Muscle of arm (tissue), 12 donors: ENCODE data around the gene CDH23. TPM values are rescaled to one million over a fixed set of nuclear protein-coding genes. Genes with fewer than 3 reads are reported as not detected.

ENCODE experiments used
- DNase-seq: peaks from one replicate; pipeline ENCODE4 v3.0.0-alpha.2; 2013
- polyA plus RNA-seq, 12 donors: library from polyadenylated mRNA; unstranded; fragments of 120-200 nt; gene quantifications; one replicate each; pipeline ENCODE4 v1.2.1, GENCODE V29; 2013; ENCODE audit not compliant: insufficient read length in 12 of 12

CDH23 gene
- polyA plus RNA-seq, 12 donors, result 2.9 to 7.4 (median 4.3) TPM; not detected in 1

DNA sequence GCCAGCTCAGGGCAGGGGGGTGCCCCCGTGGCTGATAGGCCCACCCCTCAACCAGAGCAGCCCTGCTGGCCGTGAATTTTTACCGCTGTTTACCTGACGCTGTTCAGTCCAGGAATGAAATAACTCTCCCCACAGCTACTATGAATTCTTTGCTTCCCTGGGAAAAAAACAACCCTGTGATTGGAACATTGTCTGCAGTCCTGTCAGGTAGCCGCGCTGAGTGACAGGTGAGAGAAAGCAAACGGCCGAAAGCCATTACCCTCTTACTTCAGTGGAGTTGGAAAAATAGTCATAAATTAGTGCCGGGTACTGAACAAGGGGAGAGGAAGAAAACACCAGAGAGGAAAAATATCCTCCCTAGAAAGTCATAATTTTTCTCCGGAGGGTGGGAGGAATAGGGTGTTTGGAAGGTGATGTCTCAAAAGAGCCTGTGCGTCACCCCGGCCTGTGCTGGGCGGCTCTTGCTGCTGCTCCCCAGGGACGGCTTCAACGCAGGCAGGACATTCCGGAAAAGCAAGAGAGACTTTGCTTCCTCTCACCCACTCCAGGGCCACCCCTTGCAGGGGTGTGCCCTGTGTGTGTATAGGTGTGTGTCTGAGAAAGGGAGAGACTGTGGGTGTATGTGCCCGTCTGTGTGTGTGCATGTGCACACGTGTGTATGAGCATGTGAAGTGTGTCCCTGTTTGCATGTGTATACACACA, 69.0 kb downstream of the CDH23 start:
- no peak for DNase-seq

DNA sequence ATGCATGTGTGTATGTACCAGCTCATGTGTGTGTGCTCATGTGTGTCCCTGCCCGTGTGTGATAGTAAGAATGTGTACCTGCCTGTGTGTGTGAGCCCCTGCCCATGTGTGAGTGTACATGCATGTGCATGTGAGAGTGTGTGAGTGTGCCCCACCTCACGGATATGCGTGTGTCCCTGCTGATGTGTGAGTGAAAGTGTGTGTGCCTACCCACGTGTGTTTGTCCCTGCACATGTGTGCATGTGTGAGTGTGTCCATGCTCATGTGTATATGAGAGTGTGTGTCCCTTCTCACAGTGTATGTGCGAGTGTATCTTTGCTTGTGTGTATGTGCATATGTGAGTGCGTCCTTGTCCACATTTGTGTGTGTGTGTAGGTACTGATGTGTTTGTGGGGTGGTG, 69.6 kb downstream of the CDH23 start:
- no peak for DNase-seq

DNA sequence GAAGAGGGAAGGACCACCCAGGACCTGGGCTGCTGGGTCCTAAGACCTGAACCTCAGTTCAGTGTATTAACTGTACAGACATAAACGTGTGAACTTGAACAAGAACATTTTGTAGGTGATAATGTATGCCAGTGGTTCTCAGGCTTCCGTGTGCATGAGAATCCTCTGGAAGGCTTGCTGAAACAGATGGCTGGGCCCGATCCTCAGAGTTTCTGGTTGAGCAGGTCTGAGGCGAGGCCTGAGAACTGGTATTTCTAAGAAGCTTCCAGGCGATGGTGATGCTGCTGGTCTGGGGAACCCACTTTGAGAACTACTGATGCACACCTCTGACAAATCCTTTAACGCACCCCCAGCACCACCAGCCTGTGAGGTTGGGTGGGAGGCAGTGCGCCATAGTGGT, 70.4 kb downstream of the CDH23 start:
- DNase-seq, result no peak

DNA sequence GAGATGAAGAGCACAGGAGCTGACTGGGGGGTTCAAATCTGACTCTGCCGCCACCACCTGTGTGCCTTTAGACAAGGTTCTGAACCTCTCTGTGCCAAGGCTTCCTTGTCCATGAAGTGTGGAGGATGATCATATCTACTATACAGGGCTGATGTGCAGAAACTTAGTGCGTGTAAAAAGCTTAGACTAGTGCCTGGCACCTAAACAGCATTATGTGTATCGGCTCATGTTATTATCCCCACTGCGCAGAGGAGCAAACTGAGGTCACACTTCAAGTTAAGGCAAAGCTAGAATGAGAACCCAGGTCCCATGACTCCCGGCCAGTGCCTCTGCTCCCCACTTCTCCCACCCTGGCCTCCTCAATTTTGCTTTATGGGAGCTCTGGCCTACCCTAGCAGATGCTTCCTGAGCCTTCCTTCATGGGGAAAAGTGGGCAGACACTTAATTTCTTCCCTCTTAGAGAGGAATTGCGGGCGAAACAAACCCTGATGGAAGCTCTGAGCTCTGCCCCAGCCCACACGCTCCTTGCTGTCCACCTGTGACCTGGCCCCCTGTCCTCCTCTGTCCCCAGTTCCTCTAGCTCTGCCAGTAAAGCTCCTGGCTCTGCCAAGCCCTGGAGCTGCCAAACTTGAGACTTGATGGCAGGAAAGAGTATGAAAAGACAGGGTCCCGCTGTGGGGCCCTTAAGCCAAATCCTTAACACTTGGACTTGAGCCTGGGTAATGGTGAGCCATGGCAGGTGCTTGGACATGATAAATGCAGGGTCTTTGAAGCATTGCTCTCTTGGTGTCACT, 71.0 kb downstream of the CDH23 start:
- DNase-seq, result no peak

DNA sequence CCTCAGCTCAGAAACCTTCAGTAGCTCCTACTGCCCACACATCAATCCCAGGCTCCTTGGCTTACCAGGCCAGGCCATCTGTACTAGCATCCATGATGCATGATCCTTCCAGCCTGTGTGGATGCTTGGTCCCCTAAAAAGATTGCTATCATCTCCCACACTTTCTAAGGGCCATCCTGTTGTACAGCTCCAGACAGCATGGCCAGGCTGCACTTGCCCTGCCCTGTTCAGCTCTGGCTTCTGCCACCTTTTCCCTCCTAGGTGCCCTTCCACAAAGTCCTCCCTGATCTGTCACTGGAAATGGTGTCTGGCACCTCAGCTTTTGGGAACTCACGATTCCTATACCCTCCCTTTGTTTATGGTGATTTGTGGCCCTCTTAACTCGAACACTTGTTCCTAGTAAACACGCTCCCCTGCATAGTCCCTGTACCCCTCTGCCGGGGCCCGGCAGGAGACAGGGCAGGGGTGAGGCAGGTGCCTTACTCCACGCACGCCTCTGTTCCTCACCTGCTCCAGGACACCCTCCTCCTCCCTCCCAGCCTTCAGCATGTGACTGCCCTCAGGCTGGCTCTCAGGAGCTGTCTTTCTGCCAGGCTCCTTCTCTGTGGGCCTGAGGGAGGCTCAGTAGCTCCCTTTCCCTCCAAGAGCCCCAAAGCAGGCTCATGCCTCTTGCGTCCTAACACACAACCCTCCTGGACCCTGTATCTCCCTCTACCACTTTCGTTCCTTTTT, 71.8 kb downstream of the CDH23 start:
- no peak for DNase-seq

DNA sequence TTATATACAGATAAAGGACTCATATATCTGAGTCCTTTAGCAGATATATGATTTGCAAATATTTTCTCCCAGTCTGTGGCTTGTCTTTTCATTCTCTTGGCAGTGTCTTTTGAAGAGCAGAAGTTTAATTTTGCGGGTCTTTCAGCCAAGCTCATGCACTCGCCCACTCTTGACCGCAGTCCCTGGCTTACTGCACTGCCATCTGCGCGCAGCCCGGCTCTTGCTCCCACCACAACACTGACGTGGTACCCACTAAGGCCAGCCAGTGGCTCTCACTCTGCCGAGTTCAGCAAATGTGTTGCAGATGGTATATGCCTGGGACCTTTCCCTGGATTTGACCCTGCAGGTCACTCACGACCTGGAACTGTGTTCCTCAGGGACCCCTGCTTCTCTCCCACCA, 74.3 kb downstream of the CDH23 start:
- no peak for DNase-seq

DNA sequence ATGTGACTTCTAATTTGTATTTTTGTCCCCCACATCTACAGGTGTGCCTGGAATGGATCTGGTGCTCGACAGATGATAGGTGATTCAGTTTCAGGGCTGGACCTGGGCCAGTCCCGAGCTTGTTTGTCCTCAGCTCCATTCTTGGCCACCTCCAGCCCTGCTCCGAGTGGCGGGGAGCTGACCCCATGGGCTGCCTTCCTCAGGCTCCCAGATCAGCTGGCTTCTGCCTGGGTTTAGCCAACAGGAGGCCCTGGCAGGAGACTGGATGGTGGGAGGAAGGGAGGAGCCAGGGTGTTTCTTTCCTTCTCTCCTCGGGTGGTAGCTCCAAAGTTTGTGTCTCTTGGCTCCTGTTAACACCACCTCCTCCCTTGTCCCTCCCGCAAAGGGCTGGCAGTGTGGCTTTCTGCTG, 75.2 kb downstream of the CDH23 start:
- no peak for DNase-seq

DNA sequence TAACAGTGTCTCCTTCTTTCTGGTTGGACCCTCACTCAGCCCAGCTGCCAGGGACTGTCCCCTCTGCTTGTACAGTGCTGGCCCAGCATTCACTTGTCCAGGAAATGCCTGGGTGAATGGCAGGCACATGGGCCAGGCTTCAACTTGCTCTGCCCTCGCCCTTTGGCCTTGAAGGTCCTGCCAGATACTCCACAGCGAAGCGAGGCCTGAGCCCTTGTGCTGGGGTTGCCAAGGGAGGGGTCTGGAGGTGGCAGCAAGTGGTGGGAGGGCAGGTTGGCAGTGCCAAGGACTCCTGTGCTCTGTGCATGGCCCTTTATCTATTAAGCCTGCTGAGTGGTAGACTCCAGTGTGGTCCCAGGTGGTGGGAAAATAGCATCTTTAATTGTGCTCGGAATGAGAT, 75.7 kb downstream of the CDH23 start:
- DNase-seq, result no peak

DNA sequence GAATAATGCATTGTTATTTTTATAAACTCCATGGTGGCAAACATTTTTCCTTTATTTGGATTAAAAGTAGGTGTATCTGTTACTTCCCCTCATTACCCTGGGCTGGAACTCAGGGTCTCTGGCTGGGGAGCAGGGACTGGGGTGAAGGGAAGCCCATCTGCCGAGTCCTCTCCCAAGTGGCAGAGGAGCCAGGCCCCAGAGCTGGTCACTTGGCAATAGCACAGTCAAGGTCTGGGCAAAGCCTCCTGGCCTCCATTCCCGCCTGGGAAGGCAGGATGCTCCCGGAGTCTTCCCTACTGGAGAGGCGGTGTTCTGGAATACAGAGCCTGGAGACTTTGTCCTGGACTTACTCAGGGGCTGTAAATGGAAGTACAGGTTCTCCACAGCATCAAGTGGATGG, 76.2 kb downstream of the CDH23 start:
- no peak for DNase-seq

DNA sequence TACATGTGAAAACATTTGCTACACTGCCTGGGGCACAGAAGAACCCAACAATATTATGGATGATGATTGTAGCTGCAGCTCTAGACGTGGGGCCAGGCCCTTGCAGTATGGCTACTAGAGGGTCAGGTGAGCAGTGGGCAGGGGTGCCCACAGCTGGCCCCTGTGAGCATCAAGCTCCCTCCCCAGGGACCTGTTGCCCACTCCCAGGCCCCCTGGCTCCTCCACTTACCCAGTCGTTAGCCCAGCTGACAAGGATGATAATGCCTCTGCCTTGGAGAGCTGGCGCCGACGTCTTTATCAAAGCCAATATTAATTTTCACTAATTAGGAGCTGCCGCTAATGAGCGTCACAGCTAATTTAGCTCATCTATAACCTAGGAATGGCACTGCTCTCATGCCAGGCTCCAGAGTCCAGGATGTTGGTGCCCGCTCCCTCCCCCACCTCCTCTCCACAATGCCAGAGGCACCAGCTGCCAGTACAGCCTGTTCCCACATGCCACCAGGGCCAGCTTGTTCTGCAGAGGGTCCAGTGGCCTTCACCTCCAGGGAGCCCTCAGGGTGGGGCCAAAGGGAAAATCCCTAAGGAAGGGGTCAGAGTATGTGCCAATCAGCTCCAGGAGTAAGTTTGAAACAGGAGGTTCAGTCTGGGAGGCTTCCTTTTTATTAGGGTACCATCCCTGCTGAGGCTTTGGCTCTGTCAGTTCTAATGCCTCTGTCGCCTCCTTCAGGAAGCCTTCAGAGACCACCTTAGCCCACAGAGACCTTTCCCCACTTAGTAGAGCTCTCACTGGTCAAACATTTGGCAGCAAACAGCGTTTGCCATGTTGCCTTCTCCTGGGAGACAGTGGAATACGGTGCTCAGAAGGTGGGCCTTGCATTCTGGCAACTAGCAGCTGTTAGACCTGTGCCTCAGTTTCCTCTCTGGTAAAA, 77.2 kb downstream of the CDH23 start:
- DNase-seq, result no peak

DNA sequence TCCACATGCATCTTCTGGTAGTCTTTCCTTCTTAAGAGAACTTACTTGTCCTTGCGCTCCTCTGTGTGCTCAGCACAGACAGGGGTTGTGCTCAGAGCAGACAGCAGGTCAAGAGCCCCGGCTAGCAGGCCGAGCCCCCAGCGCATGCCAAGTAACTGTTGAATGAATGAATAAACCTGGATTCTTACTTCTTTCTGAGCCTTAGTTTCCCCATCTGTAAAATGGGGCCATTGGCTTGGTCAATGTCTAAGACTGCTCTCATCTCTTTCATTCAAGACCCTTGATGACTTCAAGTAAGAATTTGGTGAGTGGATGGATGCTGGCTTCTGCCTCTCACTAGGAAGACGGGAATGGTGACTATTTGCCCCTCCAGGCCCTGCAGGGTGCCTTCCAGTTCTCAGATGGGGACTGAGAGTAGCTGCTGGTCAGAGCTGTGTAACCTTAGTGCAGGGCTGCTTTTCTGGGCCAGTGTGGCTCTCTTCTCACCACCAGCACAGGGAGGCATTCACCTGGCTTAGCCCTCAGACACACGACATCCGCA, 78.1 kb downstream of the CDH23 start:
- no peak for DNase-seq

DNA sequence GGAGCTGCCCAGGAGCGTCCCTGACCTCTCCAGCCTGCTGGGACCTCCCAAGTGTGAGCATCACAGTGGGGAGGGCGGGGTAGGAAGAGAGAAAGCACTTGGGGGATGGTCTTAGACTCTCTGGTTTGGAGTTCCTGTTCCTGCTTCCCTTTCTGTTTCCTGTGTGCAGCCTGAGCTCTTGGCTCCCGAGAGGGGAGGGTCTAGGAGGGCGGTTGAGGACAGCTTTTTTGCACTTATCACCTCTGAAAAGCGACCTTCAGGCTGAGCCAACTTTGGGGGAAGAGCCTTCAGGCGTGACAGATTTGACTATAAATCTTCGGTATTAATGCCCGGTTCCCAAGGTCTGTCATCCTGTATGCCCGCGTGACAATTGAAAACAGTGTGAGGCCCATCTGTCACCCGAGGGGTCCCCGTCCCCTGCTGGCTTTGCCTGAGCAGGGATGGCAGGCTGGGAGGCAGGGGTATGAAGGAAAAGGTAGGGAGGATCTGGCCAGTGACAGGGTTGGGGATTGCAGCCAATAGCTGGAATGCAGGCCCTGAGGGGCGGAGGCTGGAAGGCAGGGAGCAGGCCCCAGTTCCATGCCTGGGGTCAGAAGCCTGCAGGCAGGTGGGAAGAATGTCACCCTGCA, 78.6 kb downstream of the CDH23 start:
- no peak for DNase-seq

DNA sequence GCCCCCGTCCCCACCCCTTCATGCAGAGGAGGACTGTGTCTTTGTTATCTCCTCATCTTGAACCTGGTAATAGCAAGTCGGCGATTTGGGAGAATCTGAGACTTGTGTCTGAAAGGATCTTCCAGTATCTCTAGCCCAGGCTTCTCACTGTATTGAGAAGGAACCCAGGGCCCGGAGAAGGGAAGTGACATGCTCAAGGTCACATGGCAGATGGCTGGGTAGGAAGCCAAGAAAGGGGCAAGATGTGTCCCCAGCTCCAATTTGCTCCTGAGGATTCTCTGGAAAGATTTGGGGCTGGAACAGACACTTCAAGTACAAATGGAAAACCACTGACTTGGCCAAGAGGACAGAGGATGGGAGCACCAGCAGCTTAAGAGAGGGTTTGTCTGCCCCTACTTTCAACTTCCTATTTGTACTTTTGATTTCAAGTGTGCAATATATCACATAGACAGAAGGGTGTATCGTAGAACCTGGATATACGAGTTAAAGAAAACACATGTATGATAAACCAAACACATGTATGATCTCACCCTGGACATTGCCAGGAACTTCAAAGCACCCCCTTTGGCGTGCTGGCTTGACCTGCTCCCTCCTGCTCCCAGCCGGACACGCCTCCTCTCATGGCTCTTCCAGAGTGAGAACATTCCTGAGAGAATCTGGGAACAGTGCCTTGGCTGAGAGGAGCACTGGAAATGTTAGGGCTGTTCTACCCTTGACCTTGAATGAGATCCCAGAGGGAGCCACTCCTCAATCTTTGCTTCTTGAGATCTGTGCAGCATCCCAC, 79.7 kb downstream of the CDH23 start:
- DNase-seq, result peak; percentile 88

DNA sequence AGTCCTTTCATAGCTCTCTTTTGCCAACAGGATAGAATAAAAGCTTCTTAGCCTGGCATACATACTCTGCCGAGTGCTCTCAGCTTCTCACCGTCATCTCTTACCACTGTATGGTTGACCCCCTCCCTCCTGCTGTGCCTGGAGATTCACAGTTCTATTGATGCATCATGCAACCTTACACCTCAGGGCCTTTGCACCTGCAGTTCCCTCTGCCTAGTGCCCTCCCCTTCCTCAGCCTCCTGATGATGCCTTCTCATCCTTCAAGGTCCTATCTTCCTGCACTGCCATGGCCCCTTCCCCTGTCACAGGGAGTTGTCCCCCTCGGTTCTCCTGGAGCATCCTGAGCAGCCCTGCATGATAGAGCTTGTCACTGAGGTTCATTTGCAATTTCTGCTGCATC, 81.5 kb downstream of the CDH23 start:
- no peak for DNase-seq

DNA sequence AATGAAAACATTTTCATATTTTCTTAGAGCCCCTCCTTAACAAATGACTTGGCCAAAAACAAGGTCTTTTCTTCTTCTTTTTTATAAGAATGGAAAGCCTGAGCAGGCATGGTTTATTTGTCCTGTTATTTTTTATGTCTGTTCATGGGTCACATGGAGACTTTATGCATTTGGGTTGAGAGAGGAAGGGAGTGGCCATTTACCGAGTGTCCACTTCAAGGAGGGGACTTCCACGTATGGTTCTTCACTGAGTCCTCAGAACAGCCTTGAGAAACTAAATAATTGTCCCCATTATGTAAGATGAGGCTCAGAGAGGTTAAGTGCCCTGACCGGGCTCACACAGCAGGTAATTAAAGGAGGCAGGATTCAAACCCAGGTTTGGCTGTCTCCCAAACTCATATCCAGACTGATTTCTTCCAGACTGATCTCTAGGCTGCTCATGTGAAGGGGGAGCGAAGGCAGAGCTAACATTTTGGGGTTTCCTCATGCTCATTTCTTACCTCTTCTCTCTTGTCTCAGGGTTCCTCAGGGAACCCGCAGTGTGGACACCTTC, 82.2 kb downstream of the CDH23 start:
- no peak for DNase-seq

DNA sequence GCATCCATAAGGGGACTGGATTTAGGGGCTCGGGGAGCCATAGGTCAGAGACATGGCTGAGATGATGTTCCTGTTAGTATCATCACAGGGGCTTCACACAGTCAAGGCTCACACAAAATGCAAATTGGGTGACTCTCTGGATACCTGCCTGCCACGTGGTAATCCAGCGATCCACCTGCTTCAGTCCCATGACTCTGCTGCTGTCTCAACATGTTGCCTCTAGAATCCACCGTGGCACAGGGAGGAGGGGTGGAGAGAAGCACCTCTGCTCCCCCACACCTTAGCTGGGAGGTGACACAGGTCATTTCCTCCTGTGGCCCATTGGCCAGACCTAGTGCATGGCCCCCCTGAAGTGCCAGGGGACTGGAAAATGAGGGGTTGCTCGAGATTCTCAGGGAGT, 83.1 kb downstream of the CDH23 start:
- no peak for DNase-seq

DNA sequence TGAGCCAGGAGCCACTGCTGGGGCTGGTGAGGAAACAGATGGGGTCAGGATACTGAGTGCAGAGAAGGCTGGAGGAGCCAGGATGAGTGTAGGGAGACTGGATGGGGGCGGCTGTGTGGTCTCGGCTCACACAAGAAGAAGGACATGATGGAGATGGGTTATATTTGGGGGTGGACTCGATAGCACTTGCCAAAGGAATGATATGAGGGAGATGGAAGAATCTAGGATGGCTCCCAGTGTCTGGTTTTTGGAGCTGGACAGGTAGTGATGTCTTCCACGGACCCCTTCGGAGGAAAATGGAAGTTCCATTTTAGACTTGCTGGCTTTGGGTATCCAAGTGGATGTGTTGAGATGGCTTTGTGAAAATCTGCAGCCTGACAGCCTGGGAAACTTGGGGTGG, 83.9 kb downstream of the CDH23 start:
- DNase-seq, result no peak

DNA sequence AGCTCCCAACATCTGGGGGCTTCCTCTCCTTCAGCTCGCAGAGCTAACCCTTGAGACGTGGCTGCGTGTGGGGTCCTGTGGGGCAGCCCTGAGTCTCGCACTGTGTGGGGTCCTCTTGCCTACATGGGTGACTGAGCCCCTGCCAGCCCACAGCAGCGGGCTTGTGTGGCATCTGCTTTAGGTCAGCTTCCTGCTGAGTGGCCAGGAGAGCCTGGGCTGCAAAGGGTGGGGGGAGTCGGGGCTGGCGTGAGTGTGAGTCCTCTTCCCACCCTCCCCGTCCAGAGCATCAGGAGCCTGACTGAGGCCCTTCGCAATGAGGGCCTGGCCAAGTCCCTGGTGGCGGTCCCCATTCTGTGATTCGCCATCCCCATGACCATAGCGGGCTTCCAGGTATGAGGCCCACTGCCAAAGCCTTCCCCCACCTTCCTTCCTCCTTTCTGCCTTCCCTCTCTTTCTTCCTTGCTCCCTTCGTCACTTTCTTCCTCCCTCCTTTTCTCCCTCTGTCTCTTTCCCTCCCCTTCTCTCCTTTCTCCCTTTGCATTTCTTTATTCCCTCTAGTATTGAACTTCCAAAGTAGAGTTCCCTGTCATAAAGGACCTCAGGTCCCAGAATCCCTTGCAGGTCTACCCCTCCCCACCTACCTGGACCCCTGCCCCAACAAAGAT, 85.2 kb downstream of the CDH23 start:
- DNase-seq, result no peak

DNA sequence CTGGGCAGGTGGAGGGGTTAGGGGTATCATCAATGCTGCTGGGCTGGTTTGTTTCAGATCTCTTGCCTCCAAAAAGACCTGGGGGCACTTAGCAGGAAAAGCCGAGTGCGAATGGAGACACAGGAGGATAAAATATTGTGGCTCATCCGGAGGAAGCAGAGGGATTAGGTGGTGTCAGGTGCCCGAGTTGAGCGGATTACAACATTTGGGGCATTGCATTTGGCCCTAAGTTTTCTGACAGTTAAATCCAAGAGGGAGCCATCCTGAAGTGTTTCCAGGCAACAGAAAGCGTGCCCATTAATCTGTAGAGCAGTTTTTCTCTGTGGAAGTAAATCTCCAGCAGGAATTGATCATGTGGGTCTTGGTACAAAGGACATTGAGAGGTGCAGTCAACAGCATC, 85.9 kb downstream of the CDH23 start:
- DNase-seq, result no peak
